NCI-H510A treated with DMSO at 0.1 percent for 48 hours (cell line): Measurements from ENCODE around the gene MIPOL1.
"Not testable (repeated sequence)": the region's sequence is repeated elsewhere in the genome, so short reads cannot be mapped to it uniquely, and the experiment has no call there.

Source experiments
- DNase-seq: peaks from one replicate; lab custom pipeline; 2025; lab: John Stamatoyannopoulos, UW

MIPOL1 gene

GRCh38 chr14:37197421-37198272 lies at the start of gene MIPOL1:
Gene MIPOL1, plus strand, starts transcription at chr14:37197937. Its CDS starts 49,952 bp downstream, at chr14:37247889.
- peak; percentile 90 for DNase-seq

- peak; percentile 90 for DNase-seq
Measured at GRCh38 chr14:37150414-37150813, 47.3 kb upstream of the MIPOL1 start.

GRCh38 chr14:37153005-37153404 lies 44.7 kb upstream of the MIPOL1 start:
- no peak for DNase-seq

- DNase-seq, result no peak
Measured at GRCh38 chr14:37153483-37153882, 44.3 kb upstream of the MIPOL1 start.

GRCh38 chr14:37157987-37158386 lies 39.8 kb upstream of the MIPOL1 start:
- no peak for DNase-seq

- not testable (repeated sequence) for DNase-seq
Measured at GRCh38 chr14:37162307-37162706, 35.4 kb upstream of the MIPOL1 start.

- DNase-seq, result no peak
Measured at GRCh38 chr14:37165794-37166193, 31.9 kb upstream of the MIPOL1 start.

GRCh38 chr14:37167151-37168047 lies 30.3 kb upstream of the MIPOL1 start:
- no peak for DNase-seq

- DNase-seq, result no peak
Measured at GRCh38 chr14:37168721-37169120, 29.0 kb upstream of the MIPOL1 start.

GRCh38 chr14:37170237-37170636 lies 27.5 kb upstream of the MIPOL1 start:
- DNase-seq, result peak; percentile 77

- DNase-seq, result peak; percentile 47
Measured at GRCh38 chr14:37170993-37171392, 26.7 kb upstream of the MIPOL1 start.

GRCh38 chr14:37171678-37172023 lies 26.1 kb upstream of the MIPOL1 start:
- DNase-seq, result no peak

- DNase-seq, result peak; percentile 93
Measured at GRCh38 chr14:37172024-37172869, 25.5 kb upstream of the MIPOL1 start, which contains the start of gene SLC25A21. Gene SLC25A21, minus strand, starts transcription at chr14:37172606.

GRCh38 chr14:37172936-37173614 lies 24.7 kb upstream of the MIPOL1 start:
- no peak for DNase-seq

- no peak for DNase-seq
Measured at GRCh38 chr14:37179896-37180502, 17.7 kb upstream of the MIPOL1 start.

- DNase-seq, result not testable (repeated sequence)
Measured at GRCh38 chr14:37180886-37181285, 16.9 kb upstream of the MIPOL1 start.

- DNase-seq, result no peak
Measured at GRCh38 chr14:37181441-37181840, 16.3 kb upstream of the MIPOL1 start.

- DNase-seq, result not testable (repeated sequence)
Measured at GRCh38 chr14:37184520-37184919, 13.2 kb upstream of the MIPOL1 start.

GRCh38 chr14:37185670-37186069 lies 12.1 kb upstream of the MIPOL1 start:
- no peak for DNase-seq

- DNase-seq, result no peak
Measured at GRCh38 chr14:37186865-37187264, 10.9 kb upstream of the MIPOL1 start.

- DNase-seq, result no peak
Measured at GRCh38 chr14:37187294-37187693, 10.4 kb upstream of the MIPOL1 start.
